GM13977 (cell line): ENCODE data around the gene SERPINA6.

Source experiments
- DNase-seq: peaks from one replicate; pipeline ENCODE4 v3.0.0; 2012; ENCODE audit warnings: low spot score
- CTCF ChIP-seq: IDR thresholded peaks from 2 replicates; pipeline ENCODE4 v1.5.1; 2012; ENCODE audit warnings: mild to moderate bottlenecking, control low read depth; ENCODE audit not compliant: insufficient read depth; ENCODE audit errors: extremely low read depth, missing control alignments
- in situ Hi-C: fragments of 300-500 bp; cut with MboI; formaldehyde crosslinking; loops from one replicate; pipeline ENCODE4 v1.12.0; 2022; ENCODE audit warnings: low sequenced_read_pairs, low pct_unique_long_range_greater_than_20kb, mixed read lengths, inconsistent platforms; ENCODE audit not compliant: unreplicated experiment

SERPINA6 gene

GRCh38 chr14:94367347-94368242 lies 44.5 kb upstream of the SERPINA6 start:
- in situ Hi-C loops, result no loop called here
- no peak for TF ChIP-seq CTCF
- DNase-seq, result no peak

- in situ Hi-C loops, result no loop called here
- TF ChIP-seq CTCF, result no peak
- no peak for DNase-seq
Observed at GRCh38 chr14:94366146-94366915, 43.2 kb upstream of the SERPINA6 start, which contains the start of gene SERPINA2. Gene SERPINA2, minus strand, starts transcription at chr14:94366698.

GRCh38 chr14:94365624-94366023 lies 42.5 kb upstream of the SERPINA6 start:
- no peak for TF ChIP-seq CTCF
- DNase-seq, result no peak
- in situ Hi-C loops, result no loop called here

- in situ Hi-C loops, result no loop called here
- no peak for DNase-seq
- no peak for TF ChIP-seq CTCF
Observed at GRCh38 chr14:94364964-94365363, 41.8 kb upstream of the SERPINA6 start.

GRCh38 chr14:94364037-94364436 lies 40.9 kb upstream of the SERPINA6 start:
- in situ Hi-C loops, result no loop called here
- DNase-seq, result no peak
- no peak for TF ChIP-seq CTCF

- no peak for TF ChIP-seq CTCF
- in situ Hi-C loops, result no loop called here
- no peak for DNase-seq
Observed at GRCh38 chr14:94363151-94363624, 40.1 kb upstream of the SERPINA6 start.
